AG04449 (cell line): ENCODE data around the gene PRRC2C.

Source experiments
- CTCF ChIA-PET: fragments of 350-600 bp; formaldehyde crosslinking; extraction: SDS; loops from one replicate; lab custom pipeline; 2021; ENCODE audit warnings: antibody characterized with exemption; lab: Yijun Ruan, JAX
- POLR2A ChIA-PET: fragments of 400-600, 350-600 bp; formaldehyde crosslinking; extraction: SDS; loops from one replicate; lab custom pipeline; 2020; ENCODE audit warnings: antibody characterized with exemption, inconsistent platforms; lab: Yijun Ruan, JAX
- DNase-seq: peaks from one replicate; pipeline ENCODE4 v3.0.0-alpha.2; 2010; ENCODE audit warnings: low read depth, low spot score
- H3K4me3 ChIP-seq: 2 replicates; pipeline ENCODE4 v1.5.1; 2011; ENCODE audit warnings: low read depth, mild to moderate bottlenecking, control low read depth, low read length
- CTCF ChIP-seq: IDR thresholded peaks from one replicate; pipeline ENCODE4 v1.5.1; 2011; ENCODE audit warnings: mild to moderate bottlenecking, moderate library complexity, low read length, control low read depth, inconsistent platforms; ENCODE audit not compliant: insufficient read depth; ENCODE audit errors: missing control alignments

Gene PRRC2C

GRCh38 chr1:171506525-171507304 lies 21.4 kb downstream of the PRRC2C start:
- POLR2A ChIA-PET = interaction anchor here (0.6 to 1.0 kb wide), 2 partner anchors 21 to 32 kb away, joined by 3 read pairs; partner anchors contain the start of gene PRRC2C
- CTCF ChIA-PET = interaction anchor here (0.9 to 1.2 kb wide), 2 partner anchors 20 to 21 kb away, joined by 3 read pairs; partner anchors contain the start of gene PRRC2C
- H3K4me3 ChIP-seq = no peak overlapping the region
- no peak for DNase-seq
- TF ChIP-seq CTCF = no peak

GRCh38 chr1:171507435-171507834 lies 22.1 kb downstream of the PRRC2C start:
- no peak for DNase-seq
- POLR2A ChIA-PET = no interaction called here
- no peak for TF ChIP-seq CTCF
- no peak overlapping the region for H3K4me3 ChIP-seq
- CTCF ChIA-PET = no interaction called here

- DNase-seq = no peak
Measured at GRCh38 chr1:171509191-171509590, 23.9 kb downstream of the PRRC2C start.

GRCh38 chr1:171513743-171514142 lies 28.4 kb downstream of the PRRC2C start:
- CTCF ChIA-PET = interaction anchor here (1.4 kb wide), 1 partner anchor 17 kb away, joined by 3 read pairs; no protein-coding TSS in a partner anchor
- POLR2A ChIA-PET = no interaction called here
- DNase-seq = no peak
- H3K4me3 ChIP-seq = no peak overlapping the region
- no peak for TF ChIP-seq CTCF

More at GRCh38 chr1:171509191-171509590, 23.9 kb downstream of the PRRC2C start:
- ChIA-PET CTCF (interaction anchor here (1.0 to 1.2 kb wide), 2 partner anchors 22 to 24 kb away, joined by 3 read pairs; partner anchors contain the start of gene PRRC2C), POLR2A (no interaction called here)
- H3K4me3 ChIP-seq = no peak overlapping the region
- no peak for TF ChIP-seq CTCF

- no peak for TF ChIP-seq CTCF
- H3K4me3 ChIP-seq = no peak overlapping the region
- no peak for DNase-seq
- POLR2A ChIA-PET = no interaction called here
- CTCF ChIA-PET = interaction anchor here (1.1 to 1.2 kb wide), 4 partner anchors 15 to 30 kb away, joined by 3 to 4 read pairs (median 4); partner anchors contain the start of gene PRRC2C
Measured at GRCh38 chr1:171515299-171515698, 30.0 kb downstream of the PRRC2C start.

GRCh38 chr1:171515741-171516140 lies 30.4 kb downstream of the PRRC2C start:
- POLR2A ChIA-PET = no interaction called here
- CTCF ChIA-PET = interaction anchor here (0.9 to 1.2 kb wide), 3 partner anchors 15 to 30 kb away, joined by 3 to 4 read pairs (median 4); partner anchors contain the start of gene PRRC2C
- DNase-seq = no peak
- no peak for TF ChIP-seq CTCF
- no peak overlapping the region for H3K4me3 ChIP-seq
